GM23338 (cell line): ENCODE data around the gene IKBIP. TPM values are rescaled to one million over a fixed set of nuclear protein-coding genes. Genes with fewer than 3 reads are reported as not detected.

ENCODE experiments used
- ATAC-seq: fragments of 200-7000 bp; cut with Tn5 transposase; 3 replicates; pipeline ENCODE4 v1.9.1; 2020
- DNase-seq: peaks from one replicate; pipeline ENCODE4 v3.0.0-alpha.2; 2015; ENCODE audit warnings: low spot score
- H2AFZ ChIP-seq: fragments of 200-600 bp; sonication (generic); 2 replicates; pipeline ENCODE4 v1.8.0; 2016; ENCODE audit warnings: antibody characterized with exemption, mild to moderate bottlenecking, moderate library complexity
- H3F3A ChIP-seq: fragments of 200-600 bp; sonication (generic); replicated peaks from 2 replicates; pipeline ENCODE4 v1.8.0; 2017; ENCODE audit warnings: antibody characterized with exemption, mixed run types, low read depth
- H3K27ac ChIP-seq: fragments of 200-600 bp; sonication (generic); 2 replicates; pipeline ENCODE4 v1.6.1; 2016; ENCODE audit warnings: low read depth
- H3K27me3 ChIP-seq: fragments of 200-600 bp; sonication (generic); 2 replicates; pipeline ENCODE4 v1.8.0; 2016; ENCODE audit warnings: mild to moderate bottlenecking, mixed run types, moderate library complexity; ENCODE audit not compliant: insufficient read depth
- H3K36me3 ChIP-seq: fragments of 200-600 bp; sonication (generic); 2 replicates; pipeline ENCODE4 v1.8.0; 2016; ENCODE audit warnings: mild to moderate bottlenecking; ENCODE audit not compliant: insufficient read depth
- H3K4me1 ChIP-seq: fragments of 200-600 bp; sonication (generic); 2 replicates; pipeline ENCODE4 v1.8.0; 2016; ENCODE audit warnings: mild to moderate bottlenecking, moderate library complexity; ENCODE audit not compliant: insufficient read depth
- H3K4me2 ChIP-seq: fragments of 200-600 bp; sonication (generic); 2 replicates; pipeline ENCODE4 v1.7.1; 2017; ENCODE audit warnings: mixed run types
- H3K4me3 ChIP-seq: fragments of 200-600 bp; sonication (generic); 2 replicates; pipeline ENCODE4 v1.6.1; 2016; ENCODE audit warnings: mixed run types
- H3K79me2 ChIP-seq: fragments of 200-600 bp; sonication (generic); replicated peaks from 2 replicates; pipeline ENCODE4 v1.8.0; 2017; ENCODE audit warnings: mild to moderate bottlenecking; ENCODE audit not compliant: insufficient read depth
- H3K9me2 ChIP-seq: fragments of 200-600 bp; sonication (generic); 2 replicates; pipeline ENCODE4 v1.8.0; 2017; ENCODE audit not compliant: insufficient read depth
- H4K20me1 ChIP-seq: fragments of 200-600 bp; sonication (generic); replicated peaks from 2 replicates; pipeline ENCODE4 v1.8.0; 2017; ENCODE audit warnings: mild to moderate bottlenecking; ENCODE audit not compliant: insufficient read depth
- H3K27ac Mint-ChIP-seq: 2 replicates; pipeline ENCODE4 v1.8.0; 2020; ENCODE audit warnings: inconsistent platforms, mild to moderate bottlenecking, moderate library complexity, mixed read lengths
- H3K27me3 Mint-ChIP-seq: 3 replicates; pipeline ENCODE4 v1.8.0; 2022; ENCODE audit warnings: low read depth, mild to moderate bottlenecking, moderate library complexity, mixed read lengths, inconsistent platforms; ENCODE audit not compliant: insufficient read depth, poor library complexity
- H3K36me3 Mint-ChIP-seq: 3 replicates; pipeline ENCODE4 v1.8.0; 2021; ENCODE audit warnings: low read depth, mild to moderate bottlenecking, inconsistent platforms, moderate library complexity, mixed read lengths
- H3K4me1 Mint-ChIP-seq: 3 replicates; pipeline ENCODE4 v1.8.0; 2020; ENCODE audit warnings: mild to moderate bottlenecking, inconsistent platforms, mixed read lengths
- H3K4me3 Mint-ChIP-seq: 3 replicates; pipeline ENCODE4 v1.8.0; 2021; ENCODE audit warnings: moderate library complexity, mild to moderate bottlenecking, inconsistent platforms, mixed read lengths
- H3K9me3 Mint-ChIP-seq: 3 replicates; pipeline ENCODE4 v1.8.0; 2020; ENCODE audit warnings: moderate library complexity, mild to moderate bottlenecking, inconsistent platforms, mixed read lengths
- CREB1 ChIP-seq: fragments of 250-450 bp; sonication (Bioruptor Pico); IDR thresholded peaks from 2 replicates; pipeline ENCODE4 v1.5.0; 2020; ENCODE audit warnings: low read depth, mild to moderate bottlenecking, moderate library complexity
- ETS1 ChIP-seq: IDR thresholded peaks from 2 replicates; pipeline ENCODE4 v1.6.1; 2016; ENCODE audit warnings: antibody characterized with exemption
- EZH2 ChIP-seq: fragments of 200-600 bp; sonication (generic); IDR thresholded peaks from one replicate; pipeline ENCODE4 v1.8.0; 2017; ENCODE audit warnings: antibody characterized with exemption, mild to moderate bottlenecking, low read depth; ENCODE audit not compliant: unreplicated experiment
- EZH2phosphoT487 ChIP-seq: fragments of 200-600 bp; sonication (generic); IDR thresholded peaks from one replicate; pipeline ENCODE4 v1.8.1; 2018; ENCODE audit warnings: antibody characterized with exemption; ENCODE audit not compliant: unreplicated experiment
- JUNB ChIP-seq: IDR thresholded peaks from one replicate; pipeline ENCODE4 v1.6.1; 2016; ENCODE audit warnings: antibody characterized with exemption; ENCODE audit not compliant: unreplicated experiment
- NANOG ChIP-seq: IDR thresholded peaks from 2 replicates; pipeline ENCODE4 v1.6.1; 2016; ENCODE audit warnings: antibody characterized with exemption, borderline replicate concordance
- STAT1 ChIP-seq: IDR thresholded peaks from one replicate; pipeline ENCODE4 v1.6.1; 2016; ENCODE audit warnings: antibody characterized with exemption; ENCODE audit not compliant: unreplicated experiment
- ZNF331 ChIP-seq: fragments of 250-450 bp; sonication (Bioruptor Pico); IDR thresholded peaks from 2 replicates; pipeline ENCODE4 v1.5.0; 2020; ENCODE audit warnings: low read depth, mild to moderate bottlenecking, moderate library complexity
- polyA plus RNA-seq: library from polyadenylated mRNA; unstranded; fragments of >200 nt; fragmentation: Nextera tagmentation; extraction: Ambion mirVana; gene quantifications from 2 replicates; pipeline ENCODE4 v1.2.1, GENCODE V29; 2016
- total RNA-seq: library from RNA; depleted of rRNA; stranded (reverse); fragments of >200 nt; shearing (Covaris generic); gene quantifications from 2 replicates; pipeline ENCODE4 v1.2.3, GENCODE V29; 2014
- TF ChIP-seq, protein P1 (sequence below): fragments of 250-450 bp; sonication (Bioruptor Pico); IDR thresholded peaks from 2 replicates; pipeline ENCODE4 v1.5.0; 2020; ENCODE audit warnings: mild to moderate bottlenecking, moderate library complexity
- TF ChIP-seq, protein P2 (sequence below): IDR thresholded peaks from one replicate; pipeline ENCODE4 v1.6.1; 2018; ENCODE audit warnings: antibody characterized with exemption; ENCODE audit not compliant: unreplicated experiment
- TF ChIP-seq, protein P3 (sequence below), 2 experiments: fragments of 200-600 bp in 1 of 2; sonication (generic) in 1 of 2; conservative IDR thresholded peaks; 2 replicates each; pipeline versions ENCODE4 v1.5.1 to v1.6.1; 2016 to 2017; ENCODE audit warnings: antibody characterized with exemption in 2 of 2, low read depth in 2 of 2, mild to moderate bottlenecking in 2 of 2, moderate library complexity in 1 of 2

Gene IKBIP
- total and polyA plus RNA-seq, 2 experiments from 2014 or later, result 17.8 to 22.5 TPM

GRCh38 chr12:98656289-98657101 is 11.9 kb upstream of the IKBIP start:
- no peak overlapping the region for H2AFZ ChIP-seq
- H3K4me2 ChIP-seq, result no peak overlapping the region
- no peaks in the 10 kb centered on the region; the same call in none of the 2 replicates for H3K36me3 ChIP-seq
- H4K20me1 ChIP-seq, result no peaks in the 10 kb centered on the region
- Mint-ChIP-seq H3K36me3 (no peaks in the 10 kb centered on the region), H3K27ac (no peak overlapping the region), H3K4me1 (no peaks in the 10 kb centered on the region; the same call in 2 of the 3 replicates), H3K9me3 (no peaks in the 10 kb centered on the region), H3K27me3 (no peaks in the 10 kb centered on the region), H3K4me3 (no peak overlapping the region)
- TF ChIP-seq NANOG (no peak), ZNF331 (CRISPR knock-in tag) (no peak), EZH2phosphoT487 (no peak), JUNB (no peak), CREB1 (CRISPR knock-in tag) (no peak), EZH2 (no peak), STAT1 (no peak), ETS1 (no peak)
- TF ChIP-seq, protein P1, sequence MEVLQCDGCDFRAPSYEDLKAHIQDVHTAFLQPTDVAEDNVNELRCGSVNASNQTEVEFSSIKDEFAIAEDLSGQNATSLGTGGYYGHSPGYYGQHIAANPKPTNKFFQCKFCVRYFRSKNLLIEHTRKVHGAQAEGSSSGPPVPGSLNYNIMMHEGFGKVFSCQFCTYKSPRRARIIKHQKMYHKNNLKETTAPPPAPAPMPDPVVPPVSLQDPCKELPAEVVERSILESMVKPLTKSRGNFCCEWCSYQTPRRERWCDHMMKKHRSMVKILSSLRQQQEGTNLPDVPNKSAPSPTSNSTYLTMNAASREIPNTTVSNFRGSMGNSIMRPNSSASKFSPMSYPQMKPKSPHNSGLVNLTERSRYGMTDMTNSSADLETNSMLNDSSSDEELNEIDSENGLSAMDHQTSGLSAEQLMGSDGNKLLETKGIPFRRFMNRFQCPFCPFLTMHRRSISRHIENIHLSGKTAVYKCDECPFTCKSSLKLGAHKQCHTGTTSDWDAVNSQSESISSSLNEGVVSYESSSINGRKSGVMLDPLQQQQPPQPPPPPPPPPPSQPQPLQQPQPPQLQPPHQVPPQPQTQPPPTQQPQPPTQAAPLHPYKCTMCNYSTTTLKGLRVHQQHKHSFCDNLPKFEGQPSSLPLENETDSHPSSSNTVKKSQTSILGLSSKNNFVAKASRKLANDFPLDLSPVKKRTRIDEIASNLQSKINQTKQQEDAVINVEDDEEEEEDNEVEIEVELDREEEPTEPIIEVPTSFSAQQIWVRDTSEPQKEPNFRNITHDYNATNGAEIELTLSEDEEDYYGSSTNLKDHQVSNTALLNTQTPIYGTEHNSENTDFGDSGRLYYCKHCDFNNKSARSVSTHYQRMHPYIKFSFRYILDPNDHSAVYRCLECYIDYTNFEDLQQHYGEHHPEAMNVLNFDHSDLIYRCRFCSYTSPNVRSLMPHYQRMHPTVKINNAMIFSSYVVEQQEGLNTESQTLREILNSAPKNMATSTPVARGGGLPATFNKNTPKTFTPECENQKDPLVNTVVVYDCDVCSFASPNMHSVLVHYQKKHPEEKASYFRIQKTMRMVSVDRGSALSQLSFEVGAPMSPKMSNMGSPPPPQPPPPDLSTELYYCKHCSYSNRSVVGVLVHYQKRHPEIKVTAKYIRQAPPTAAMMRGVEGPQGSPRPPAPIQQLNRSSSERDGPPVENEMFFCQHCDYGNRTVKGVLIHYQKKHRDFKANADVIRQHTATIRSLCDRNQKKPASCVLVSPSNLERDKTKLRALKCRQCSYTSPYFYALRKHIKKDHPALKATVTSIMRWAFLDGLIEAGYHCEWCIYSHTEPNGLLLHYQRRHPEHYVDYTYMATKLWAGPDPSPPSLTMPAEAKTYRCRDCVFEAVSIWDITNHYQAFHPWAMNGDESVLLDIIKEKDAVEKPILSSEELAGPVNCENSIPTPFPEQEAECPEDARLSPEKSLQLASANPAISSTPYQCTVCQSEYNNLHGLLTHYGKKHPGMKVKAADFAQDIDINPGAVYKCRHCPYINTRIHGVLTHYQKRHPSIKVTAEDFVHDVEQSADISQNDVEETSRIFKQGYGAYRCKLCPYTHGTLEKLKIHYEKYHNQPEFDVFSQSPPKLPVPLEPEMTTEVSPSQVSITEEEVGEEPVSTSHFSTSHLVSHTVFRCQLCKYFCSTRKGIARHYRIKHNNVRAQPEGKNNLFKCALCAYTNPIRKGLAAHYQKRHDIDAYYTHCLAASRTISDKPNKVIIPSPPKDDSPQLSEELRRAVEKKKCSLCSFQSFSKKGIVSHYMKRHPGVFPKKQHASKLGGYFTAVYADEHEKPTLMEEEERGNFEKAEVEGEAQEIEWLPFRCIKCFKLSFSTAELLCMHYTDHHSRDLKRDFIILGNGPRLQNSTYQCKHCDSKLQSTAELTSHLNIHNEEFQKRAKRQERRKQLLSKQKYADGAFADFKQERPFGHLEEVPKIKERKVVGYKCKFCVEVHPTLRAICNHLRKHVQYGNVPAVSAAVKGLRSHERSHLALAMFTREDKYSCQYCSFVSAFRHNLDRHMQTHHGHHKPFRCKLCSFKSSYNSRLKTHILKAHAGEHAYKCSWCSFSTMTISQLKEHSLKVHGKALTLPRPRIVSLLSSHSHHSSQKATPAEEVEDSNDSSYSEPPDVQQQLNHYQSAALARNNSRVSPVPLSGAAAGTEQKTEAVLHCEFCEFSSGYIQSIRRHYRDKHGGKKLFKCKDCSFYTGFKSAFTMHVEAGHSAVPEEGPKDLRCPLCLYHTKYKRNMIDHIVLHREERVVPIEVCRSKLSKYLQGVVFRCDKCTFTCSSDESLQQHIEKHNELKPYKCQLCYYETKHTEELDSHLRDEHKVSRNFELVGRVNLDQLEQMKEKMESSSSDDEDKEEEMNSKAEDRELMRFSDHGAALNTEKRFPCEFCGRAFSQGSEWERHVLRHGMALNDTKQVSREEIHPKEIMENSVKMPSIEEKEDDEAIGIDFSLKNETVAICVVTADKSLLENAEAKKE, result no peak
- TF ChIP-seq, protein P2, sequence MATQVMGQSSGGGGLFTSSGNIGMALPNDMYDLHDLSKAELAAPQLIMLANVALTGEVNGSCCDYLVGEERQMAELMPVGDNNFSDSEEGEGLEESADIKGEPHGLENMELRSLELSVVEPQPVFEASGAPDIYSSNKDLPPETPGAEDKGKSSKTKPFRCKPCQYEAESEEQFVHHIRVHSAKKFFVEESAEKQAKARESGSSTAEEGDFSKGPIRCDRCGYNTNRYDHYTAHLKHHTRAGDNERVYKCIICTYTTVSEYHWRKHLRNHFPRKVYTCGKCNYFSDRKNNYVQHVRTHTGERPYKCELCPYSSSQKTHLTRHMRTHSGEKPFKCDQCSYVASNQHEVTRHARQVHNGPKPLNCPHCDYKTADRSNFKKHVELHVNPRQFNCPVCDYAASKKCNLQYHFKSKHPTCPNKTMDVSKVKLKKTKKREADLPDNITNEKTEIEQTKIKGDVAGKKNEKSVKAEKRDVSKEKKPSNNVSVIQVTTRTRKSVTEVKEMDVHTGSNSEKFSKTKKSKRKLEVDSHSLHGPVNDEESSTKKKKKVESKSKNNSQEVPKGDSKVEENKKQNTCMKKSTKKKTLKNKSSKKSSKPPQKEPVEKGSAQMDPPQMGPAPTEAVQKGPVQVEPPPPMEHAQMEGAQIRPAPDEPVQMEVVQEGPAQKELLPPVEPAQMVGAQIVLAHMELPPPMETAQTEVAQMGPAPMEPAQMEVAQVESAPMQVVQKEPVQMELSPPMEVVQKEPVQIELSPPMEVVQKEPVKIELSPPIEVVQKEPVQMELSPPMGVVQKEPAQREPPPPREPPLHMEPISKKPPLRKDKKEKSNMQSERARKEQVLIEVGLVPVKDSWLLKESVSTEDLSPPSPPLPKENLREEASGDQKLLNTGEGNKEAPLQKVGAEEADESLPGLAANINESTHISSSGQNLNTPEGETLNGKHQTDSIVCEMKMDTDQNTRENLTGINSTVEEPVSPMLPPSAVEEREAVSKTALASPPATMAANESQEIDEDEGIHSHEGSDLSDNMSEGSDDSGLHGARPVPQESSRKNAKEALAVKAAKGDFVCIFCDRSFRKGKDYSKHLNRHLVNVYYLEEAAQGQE, result no peak
- TF ChIP-seq, protein P3, sequence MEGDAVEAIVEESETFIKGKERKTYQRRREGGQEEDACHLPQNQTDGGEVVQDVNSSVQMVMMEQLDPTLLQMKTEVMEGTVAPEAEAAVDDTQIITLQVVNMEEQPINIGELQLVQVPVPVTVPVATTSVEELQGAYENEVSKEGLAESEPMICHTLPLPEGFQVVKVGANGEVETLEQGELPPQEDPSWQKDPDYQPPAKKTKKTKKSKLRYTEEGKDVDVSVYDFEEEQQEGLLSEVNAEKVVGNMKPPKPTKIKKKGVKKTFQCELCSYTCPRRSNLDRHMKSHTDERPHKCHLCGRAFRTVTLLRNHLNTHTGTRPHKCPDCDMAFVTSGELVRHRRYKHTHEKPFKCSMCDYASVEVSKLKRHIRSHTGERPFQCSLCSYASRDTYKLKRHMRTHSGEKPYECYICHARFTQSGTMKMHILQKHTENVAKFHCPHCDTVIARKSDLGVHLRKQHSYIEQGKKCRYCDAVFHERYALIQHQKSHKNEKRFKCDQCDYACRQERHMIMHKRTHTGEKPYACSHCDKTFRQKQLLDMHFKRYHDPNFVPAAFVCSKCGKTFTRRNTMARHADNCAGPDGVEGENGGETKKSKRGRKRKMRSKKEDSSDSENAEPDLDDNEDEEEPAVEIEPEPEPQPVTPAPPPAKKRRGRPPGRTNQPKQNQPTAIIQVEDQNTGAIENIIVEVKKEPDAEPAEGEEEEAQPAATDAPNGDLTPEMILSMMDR (conservative IDR thresholded peaks at IDR 0.05; ENCODE audit: low read depth in 2 of 2), result no peak
- H3K4me3 ChIP-seq, result no peak overlapping the region
- no peak overlapping the region for H3K27ac ChIP-seq
- H3K27me3 ChIP-seq, result no peaks in the 10 kb centered on the region
- no peaks in the 10 kb centered on the region for H3F3A ChIP-seq
- H3K4me1 ChIP-seq, result no peaks in the 10 kb centered on the region
- DNase-seq (no peak), ATAC-seq (no peak)
- H3K9me2 ChIP-seq, result no peaks in the 10 kb centered on the region
- no peaks in the 10 kb centered on the region for H3K79me2 ChIP-seq
